Aorta (tissue), 5 donors: ENCODE measurements around the gene MAP1LC3B. TPM values are rescaled to one million over a fixed set of nuclear protein-coding genes. Genes with fewer than 3 reads are reported as not detected.
"Not testable (repeated sequence)": the region's sequence is repeated elsewhere in the genome, so short reads cannot be mapped to it uniquely, and the experiment has no call there.

Experiments
- ATAC-seq: fragments of 200-7000 bp; cut with Tn5 transposase; one replicate; pipeline ENCODE4 v1.9.1; 2022; ENCODE audit warnings: moderate library complexity; ENCODE audit not compliant: low FRiP score
- DNase-seq, 2 donors: peaks; one replicate each; pipeline ENCODE4 v3.0.0-alpha.2; 2020
- H3K27ac ChIP-seq, 2 donors: one replicate each; pipeline ENCODE4 v1.5.1; 2013; ENCODE audit warnings: low read length in 2 of 2, mild to moderate bottlenecking in 2 of 2, moderate library complexity in 2 of 2, control low read depth in 1 of 2, inconsistent platforms in 1 of 2, low read depth in 1 of 2
- H3K27me3 ChIP-seq, 2 donors: one replicate each; pipeline ENCODE4 v1.6.1; 2013; ENCODE audit warnings: control low read depth in 1 of 2, low read length in 1 of 2, mild to moderate bottlenecking in 1 of 2, moderate library complexity in 1 of 2; ENCODE audit not compliant: insufficient read depth in 2 of 2, control insufficient read depth in 1 of 2
- H3K36me3 ChIP-seq, 2 donors: one replicate each; pipeline ENCODE4 v1.6.1; 2013; ENCODE audit warnings: control low read depth in 1 of 2, low read length in 1 of 2, mild to moderate bottlenecking in 1 of 2; ENCODE audit not compliant: insufficient read depth in 2 of 2, control insufficient read depth in 1 of 2
- H3K4me1 ChIP-seq, 2 donors: one replicate each; pipeline ENCODE4 v1.6.1; 2013; ENCODE audit warnings: low read length in 2 of 2, control low read depth in 1 of 2, mild to moderate bottlenecking in 1 of 2, moderate library complexity in 1 of 2; ENCODE audit not compliant: insufficient read depth in 2 of 2, control insufficient read depth in 1 of 2
- H3K4me3 ChIP-seq, 2 donors: one replicate each; pipeline ENCODE4 v1.5.1; 2013; ENCODE audit warnings: low read length in 2 of 2, control low read depth in 1 of 2, mild to moderate bottlenecking in 1 of 2
- H3K9me3 ChIP-seq: one replicate; pipeline ENCODE4 v1.6.1; 2013; ENCODE audit warnings: mild to moderate bottlenecking, low read length; ENCODE audit not compliant: control insufficient read depth
- WGBS, 2 donors: extraction: QIAGEN DNeasy Blood & Tissue Kit; methylation state at CpG; one replicate each; pipeline ENCODE4 v1.1.7; 2013; 5-methylcytosine and 5-hydroxymethylcytosine counted together
- intact Hi-C, 2 donors: fragments of 100-400 bp; cut with DNase I; formaldehyde crosslinking; loops; one replicate each; pipeline versions ENCODE4 v1.14.2 to v1.15.0; 2022
- polyA plus RNA-seq, 2 donors: library from polyadenylated mRNA; stranded (reverse); fragments of 200-250 nt; gene quantifications; one replicate each; pipeline ENCODE4 v1.2.3, GENCODE V29; 2013
- total RNA-seq, 2 donors: library from RNA; stranded (reverse); fragmentation: NEBNext Ultra II Directional; extraction: Animal tissue kit (Norgen Biotek cat#: 25700); gene quantifications; one replicate each; pipeline ENCODE4 v1.2.1, GENCODE V29; 2021
- donor health status: healthy with polysubstance abuse.
- donor health status: Bipolar disorder and iron deficiency.
- donor health status: DM: no; HTN: no; CAD: no.
- donor health status: DM: no; HTN: no; CAD: no.
- donor health status: DM: yes; HTN: yes; CAD: no.

MAP1LC3B gene
- total and polyA plus RNA-seq, 4 donors: 57.0 to 61.7 (median 60.7) TPM

DNA sequence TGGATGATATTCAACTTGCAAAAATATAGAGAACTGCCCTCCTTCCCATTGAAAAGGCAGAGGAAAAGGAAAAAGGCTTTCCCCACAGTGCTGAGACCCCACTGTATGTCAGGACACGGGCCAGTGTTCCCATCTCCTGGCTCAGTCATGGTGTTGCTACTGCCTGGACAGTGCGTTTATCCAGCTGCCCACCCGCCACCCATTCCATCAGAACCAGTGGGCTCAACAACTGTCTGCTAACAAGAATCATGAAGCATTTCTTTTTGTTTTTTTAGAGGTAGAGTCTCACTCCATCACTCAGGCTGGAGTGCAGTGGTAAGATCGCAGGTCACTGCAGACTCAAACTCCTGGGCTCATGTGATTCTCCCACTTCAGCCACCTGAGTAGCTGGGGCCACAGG, 19.8 kb upstream of the MAP1LC3B start:
- Histone ChIP-seq H3K9me3 (no peaks in the 10 kb centered on the region), H3K27me3 (no peaks in the 10 kb centered on the region), H3K36me3 (no peaks in the 10 kb centered on the region), H3K27ac (no peak overlapping the region), H3K4me3 (no peak overlapping the region), H3K4me1 (no peaks in the 10 kb centered on the region)
- intact Hi-C loops: no loop called here
- 89 to 92% methylated on average over 4 of the region's 4 CpGs for WGBS, 2 donors
- DNase-seq (peak in 1 of 2 donors; percentile 10), ATAC-seq (no peak)

DNA sequence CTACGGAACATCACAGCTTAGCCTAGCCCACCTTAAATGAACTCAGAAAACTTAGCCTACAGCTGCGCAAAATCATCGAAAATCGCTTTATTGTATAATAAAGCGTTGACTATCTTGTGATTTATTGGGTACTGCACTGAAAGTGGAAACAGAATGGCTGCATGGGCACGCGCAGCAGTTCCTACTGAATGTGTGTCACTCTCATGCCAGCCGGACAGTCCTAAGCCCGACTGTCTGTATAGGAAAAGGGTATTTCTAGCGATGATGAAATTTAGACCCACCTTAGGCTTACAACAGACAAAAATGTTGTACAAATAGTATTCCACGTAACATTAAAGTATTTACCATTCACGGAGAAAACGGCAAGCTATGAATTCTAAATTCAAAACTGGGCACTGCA, 17.8 kb upstream of the MAP1LC3B start:
- no peaks in the 10 kb centered on the region for H3K9me3 ChIP-seq
- DNase-seq (peak in 1 of 2 donors; percentile 33), ATAC-seq (no peak)
- H3K4me1 ChIP-seq: no peaks in the 10 kb centered on the region
- intact Hi-C loops: no loop called here
- no peak overlapping the region for H3K4me3 ChIP-seq
- no peaks in the 10 kb centered on the region for H3K27me3 ChIP-seq
- H3K36me3 ChIP-seq: no peaks in the 10 kb centered on the region
- WGBS, 2 donors: 90 to 93% methylated on average over 13 of the region's 13 CpGs
- no peak overlapping the region for H3K27ac ChIP-seq

DNA sequence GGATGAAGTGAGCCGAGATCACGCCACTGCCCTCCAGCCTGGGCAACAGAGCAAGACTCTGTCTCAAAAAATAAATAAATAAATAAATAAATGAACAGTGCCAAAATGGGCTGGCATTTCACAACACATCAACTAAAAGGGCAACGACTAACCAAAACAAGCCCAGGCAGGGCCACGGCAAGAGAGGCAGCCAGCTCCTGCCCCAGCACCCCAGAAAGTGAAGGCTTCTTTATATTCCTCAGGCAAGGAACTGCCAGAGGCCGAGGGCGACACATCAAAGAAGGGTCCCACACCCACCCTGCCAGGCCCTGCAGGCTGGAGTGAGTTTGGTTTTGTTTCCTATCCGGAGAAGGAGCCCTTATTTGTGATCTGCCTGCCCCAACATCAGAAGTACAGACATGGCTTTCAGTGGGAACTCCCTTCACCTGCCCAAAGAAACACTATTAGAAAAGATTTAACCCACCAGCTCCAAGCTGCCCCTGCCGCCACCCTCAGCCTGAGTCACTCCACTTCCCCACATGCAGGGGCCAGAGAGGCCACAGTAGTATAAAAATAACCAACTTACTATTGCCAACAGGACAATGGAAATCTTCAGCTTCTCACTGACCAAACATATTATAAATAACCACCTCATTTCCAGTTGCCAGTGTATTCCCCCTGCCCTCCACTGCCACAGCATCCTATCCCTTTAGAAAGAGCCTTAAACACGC, 16.6 kb upstream of the MAP1LC3B start:
- DNase-seq (peak in 1 of 2 donors; percentile 50), ATAC-seq (no peak)
- H3K36me3 ChIP-seq: no peaks in the 10 kb centered on the region
- no peaks in the 10 kb centered on the region for H3K9me3 ChIP-seq
- no peak overlapping the region for H3K27ac ChIP-seq
- no peaks in the 10 kb centered on the region for H3K4me1 ChIP-seq
- no peaks in the 10 kb centered on the region for H3K27me3 ChIP-seq
- 63 to 66% methylated on average over 9 of the region's 9 CpGs for WGBS, 2 donors
- no peak overlapping the region for H3K4me3 ChIP-seq
- intact Hi-C loops: no loop called here

DNA sequence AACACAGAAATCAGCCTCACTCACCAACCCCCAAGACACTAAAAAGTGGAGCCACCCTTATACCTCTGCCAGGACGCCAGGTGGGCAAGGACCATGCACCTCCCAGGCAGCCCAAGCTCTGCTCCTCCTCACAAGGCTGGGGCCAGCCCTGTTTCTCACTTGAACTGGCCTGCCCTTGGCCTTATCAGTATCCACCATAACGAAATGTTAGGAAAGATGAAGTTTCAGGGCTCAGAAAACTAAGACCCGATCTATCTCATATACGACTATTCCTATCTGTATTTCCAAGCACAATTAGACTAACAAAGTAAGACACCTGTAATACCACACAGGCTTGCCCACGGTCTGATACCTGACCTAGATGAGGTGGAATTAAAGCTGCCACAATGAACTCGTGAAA, 15.5 kb upstream of the MAP1LC3B start:
- ATAC-seq (no peak), DNase-seq (peak in 1 of 2 donors; percentile 42)
- H3K4me3 ChIP-seq: no peak overlapping the region
- no peaks in the 10 kb centered on the region for H3K9me3 ChIP-seq
- intact Hi-C loops: no loop called here
- H3K36me3 ChIP-seq: no peaks in the 10 kb centered on the region
- H3K27me3 ChIP-seq: no peaks in the 10 kb centered on the region
- 94 to 95% methylated on average over 6 of the region's 6 CpGs for WGBS, 2 donors
- no peak overlapping the region for H3K27ac ChIP-seq
- H3K4me1 ChIP-seq: peaks cover 0 to 2% of the 10 kb centered on the region in 2 donors

DNA sequence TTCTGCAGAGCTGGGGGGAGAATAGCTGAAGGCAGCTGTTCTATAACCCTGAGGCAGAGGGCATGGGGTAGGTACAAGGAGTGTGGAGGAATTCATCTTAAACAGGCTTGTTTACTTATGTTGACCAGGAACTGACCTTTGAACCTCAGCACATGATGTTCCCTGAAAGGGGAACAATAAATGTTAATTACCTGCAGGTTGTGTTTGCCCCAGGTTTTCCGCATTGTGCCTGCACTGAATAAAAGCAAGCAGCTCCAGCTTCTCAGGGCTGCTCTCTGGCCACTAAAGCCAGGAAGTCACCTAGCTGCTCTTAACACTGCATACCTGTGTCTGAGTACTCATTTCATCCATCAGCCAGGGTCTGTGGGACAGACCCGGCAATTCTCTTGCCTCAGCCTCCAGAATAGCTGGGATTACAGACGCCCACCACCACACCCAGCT, 12.8 kb upstream of the MAP1LC3B start:
- DNase-seq: peak in 1 of 2 donors; percentile 32
- ATAC-seq, H3K4me3 ChIP-seq, H3K9me3 ChIP-seq, H3K27ac ChIP-seq, H3K4me1 ChIP-seq, H3K27me3 ChIP-seq, H3K36me3 ChIP-seq, intact Hi-C loops: not testable (repeated sequence)
- WGBS, 2 donors: 90 to 95% methylated on average over 3 of the region's 3 CpGs

DNA sequence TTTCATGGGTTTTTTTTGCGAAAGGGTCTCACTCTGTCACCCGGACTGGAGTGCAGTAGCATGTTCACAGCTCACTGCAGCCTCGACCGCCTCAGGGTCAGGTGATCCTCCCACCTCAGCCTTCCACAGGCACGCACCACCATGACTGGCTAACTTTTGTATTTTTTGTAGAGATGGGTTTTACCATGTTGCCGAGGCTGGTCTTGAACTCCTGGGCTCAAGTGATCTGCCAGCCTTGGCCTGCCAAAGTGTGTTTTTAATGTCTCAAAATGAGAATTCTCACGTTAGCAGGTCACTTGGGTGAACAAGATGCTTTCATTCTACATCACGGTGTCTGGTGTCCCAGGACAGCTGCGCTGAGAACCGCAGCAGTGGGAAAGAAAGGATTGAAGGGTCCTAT, 11.7 kb upstream of the MAP1LC3B start:
- H3K27ac ChIP-seq: peak overlapping the region in 1 of 2 donors; percentile 17
- ATAC-seq: no peak
- H3K36me3 ChIP-seq: no peaks in the 10 kb centered on the region
- no peaks in the 10 kb centered on the region for H3K27me3 ChIP-seq
- no peak overlapping the region for H3K4me3 ChIP-seq
- WGBS, 2 donors: 79% methylated on average over 10 of the region's 10 CpGs
- DNase-seq: peak in 1 of 2 donors; percentile 16
- intact Hi-C loops: loop anchor here (5.0 to 10.0 kb wide), 4 partner anchors 63 to 823 kb away; partner anchors contain the start of genes C16orf95 (in 2 of the 2), FOXC2 (in 1 of the 2) and MTHFSD (in 1 of the 2)
- H3K9me3 ChIP-seq: no peaks in the 10 kb centered on the region
- H3K4me1 ChIP-seq: peaks cover 0 to 2% of the 10 kb centered on the region in 2 donors

DNA sequence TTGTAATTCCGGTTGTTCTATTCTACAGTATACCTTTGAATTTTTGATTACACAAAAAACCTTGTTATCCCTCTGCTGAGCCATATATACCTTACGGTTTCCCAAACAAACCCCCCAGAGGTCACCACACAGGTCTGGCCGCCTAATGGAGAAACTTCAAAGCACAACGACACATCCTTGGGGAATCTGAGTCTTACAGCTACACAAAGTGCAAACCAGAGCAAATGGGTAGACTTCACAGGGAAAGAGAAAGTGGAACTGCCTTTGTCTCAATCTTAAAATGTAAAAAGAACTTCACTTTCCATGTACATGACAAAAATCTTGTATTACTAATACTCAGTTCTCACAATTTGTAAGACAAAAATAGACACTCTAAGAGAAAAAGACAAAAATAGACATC, 11.3 kb upstream of the MAP1LC3B start:
- Histone ChIP-seq H3K4me1 (peaks cover 0 to 2% of the 10 kb centered on the region in 2 donors), H3K9me3 (no peaks in the 10 kb centered on the region), H3K4me3 (no peak overlapping the region), H3K36me3 (no peaks in the 10 kb centered on the region), H3K27ac (peak overlapping the region in 1 of 2 donors; percentile 53), H3K27me3 (no peaks in the 10 kb centered on the region)
- 18 to 27% methylated on average over 4 of the region's 4 CpGs for WGBS, 2 donors
- intact Hi-C loops: loop anchor here (5.0 to 10.0 kb wide), 4 partner anchors 64 to 824 kb away; partner anchors contain the start of genes C16orf95 (in 2 of the 2), FOXC2 (in 1 of the 2) and MTHFSD (in 1 of the 2)
- ATAC-seq: no peak
- DNase-seq: peak in 1 of 2 donors; percentile 8

DNA sequence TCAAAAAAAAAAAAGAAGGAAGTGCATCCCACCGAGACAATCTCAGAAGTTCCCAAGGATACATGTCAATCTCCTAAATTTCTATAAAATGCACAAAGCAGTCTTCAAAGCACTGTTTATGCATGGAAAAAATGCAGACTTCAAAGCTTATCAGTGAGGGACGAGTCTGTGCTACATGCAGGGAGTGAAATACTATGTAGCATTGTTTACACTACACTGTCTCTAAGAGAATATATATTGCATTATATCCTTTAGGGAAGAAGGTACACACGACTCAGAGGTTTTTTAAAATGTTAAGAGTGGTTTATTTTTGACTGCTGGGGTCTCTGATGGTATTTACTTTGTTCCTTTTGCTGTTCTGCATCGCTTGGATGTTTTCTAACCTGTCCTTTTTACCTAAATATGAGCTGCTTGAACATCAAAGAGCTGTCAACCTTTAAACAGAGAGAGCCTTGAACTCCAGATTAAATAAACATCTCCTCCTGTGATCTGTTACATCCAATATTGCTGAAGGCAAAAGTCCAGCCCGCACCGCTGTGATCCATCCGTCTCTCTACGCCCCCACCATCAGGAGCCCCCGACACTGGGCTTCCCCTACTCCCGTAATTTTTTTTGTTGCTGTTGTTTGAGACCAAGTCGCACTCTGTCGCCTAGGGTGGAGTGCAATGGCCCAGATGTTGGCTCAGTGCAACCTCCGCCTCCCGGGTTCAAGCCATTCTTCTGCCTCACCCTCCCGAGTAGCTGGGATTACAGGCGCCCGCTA, 9.9 kb upstream of the MAP1LC3B start:
- peak in 1 of 2 donors; percentile 73 for DNase-seq
- H3K36me3 ChIP-seq: no peaks in the 10 kb centered on the region
- no peaks in the 10 kb centered on the region for H3K9me3 ChIP-seq
- ATAC-seq: no peak
- peak overlapping the region in 1 of 2 donors; percentile 42 for H3K27ac ChIP-seq
- H3K4me1 ChIP-seq: peaks cover 0 to 2% of the 10 kb centered on the region in 2 donors
- intact Hi-C loops: loop anchor here (5.0 to 10.0 kb wide), 4 partner anchors 65 to 825 kb away; partner anchors contain the start of genes C16orf95 (in 2 of the 2), FOXC2 (in 1 of the 2) and MTHFSD (in 1 of the 2)
- H3K27me3 ChIP-seq: no peaks in the 10 kb centered on the region
- H3K4me3 ChIP-seq: peak overlapping the region; percentile 6 to 76
- 13 to 14% methylated on average over 17 of the region's 17 CpGs for WGBS, 2 donors
